Loucy (cell line): ENCODE data around the gene SERINC2.

Source experiments
- CTCF ChIP-seq: fragments of 200-600 bp; sonication (generic); conservative IDR thresholded peaks from 2 replicates; pipeline ENCODE4 v1.5.1; 2014; ENCODE audit warnings: mild to moderate bottlenecking, antibody characterized with exemption, low read length
- EZH2phosphoT487 ChIP-seq: fragments of 200-600 bp; IDR thresholded peaks from 2 replicates; pipeline ENCODE4 v1.6.1; 2018; ENCODE audit warnings: antibody characterized with exemption, mild to moderate bottlenecking, moderate library complexity, borderline replicate concordance

GRCh38 chr1:31381394-31382294, 31.4 kb upstream of the SERINC2 start:
- TF ChIP-seq CTCF: no peak
- no peak for TF ChIP-seq EZH2phosphoT487
